ENCODE data around the gene CTH. TPM values are rescaled to one million over a fixed set of nuclear protein-coding genes. Genes with fewer than 3 reads are reported as not detected.

Gene CTH
- total and polyA plus RNA-seq, 2 of the 13 experiments (the other 11 are each of a cell fraction or from before 2014, with no cell fraction given), result 8.7 to 19.7 TPM

GRCh38 chr1:70485624-70486023 is 74.6 kb downstream of the CTH start:
- in situ Hi-C loops (cut with HindIII; ENCODE audit: extremely low pct_ligation_motif_present, low pct_unique_long_range_greater_than_20kb), result loop anchor here (5.0 kb wide), 1 partner anchor 353 kb away; no protein-coding TSS in a partner anchor
- H3K4me3 ChIP-seq (replicated peaks in 1 of 3; ENCODE audit: insufficient read depth in 1 of 3, low read depth in 2 of 3, low read length in 3 of 3), result no peak overlapping the region
- H3K27ac ChIP-seq (ENCODE audit: extremely low read length, insufficient read depth, low read length), result no peak overlapping the region
- DNase-seq (ENCODE audit: low spot score) (no peak), FAIRE-seq (no peak), ATAC-seq (no peak)
- no peaks in the 10 kb centered on the region for H3K27me3 ChIP-seq (ENCODE audit: control insufficient read depth in 1 of 2, insufficient read depth in 2 of 2, low read length in 2 of 2)
- TF ChIP-seq ZBTB26 (CRISPR knock-in tag; IDR thresholded peaks at IDR 0.05; ENCODE audit: borderline replicate concordance), result no peak
- no peak for TF ChIP-seq NPAS2 (CRISPR knock-in tag; IDR thresholded peaks at IDR 0.05; ENCODE audit: borderline replicate concordance)
- TF ChIP-seq ZNF282 (IDR thresholded peaks at IDR 0.05; ENCODE audit: partially characterized antibody), result no peak
- TF ChIP-seq CREB3 (CRISPR knock-in tag; IDR thresholded peaks at IDR 0.05), result no peak
- no peak for TF ChIP-seq ARNTL (CRISPR knock-in tag; IDR thresholded peaks at IDR 0.05)
- TF ChIP-seq ZSCAN22 (CRISPR knock-in tag; IDR thresholded peaks at IDR 0.05), result no peak
- TF ChIP-seq DZIP1 (CRISPR knock-in tag; IDR thresholded peaks at IDR 0.05), result no peak
- TF ChIP-seq PHF21A (CRISPR knock-in tag; IDR thresholded peaks at IDR 0.05), result no peak
- no peak for TF ChIP-seq RXRA (CRISPR knock-in tag; IDR thresholded peaks at IDR 0.05)
- TF ChIP-seq ZNF691 (CRISPR knock-in tag; IDR thresholded peaks at IDR 0.05; ENCODE audit: borderline replicate concordance, low read depth), result no peak
- no peak for TF ChIP-seq STAG1 (CRISPR knock-in tag; IDR thresholded peaks at IDR 0.05)
- TF ChIP-seq U2AF1 (optimal IDR thresholded peaks at IDR 0.05; ENCODE audit: low read depth, low read length), result no peak
- H2AFZ ChIP-seq (ENCODE audit: low read length), result no peak overlapping the region
- H3K4me2 ChIP-seq (ENCODE audit: low read depth, low read length), result no peak overlapping the region
- intact Hi-C loops (cut with micrococcal nuclease; ENCODE audit: unreplicated experiment), result loop anchor here (5.0 kb wide), 2 partner anchors 453 to 748 kb away; no protein-coding TSS in a partner anchor
- no TSS peak for BruUV-seq (replicated peaks)
- 10% methylated on average over 4 of the region's 4 CpGs for WGBS (ENCODE audit: low lambda C conversion rate)
- H3K79me2 ChIP-seq (ENCODE audit: insufficient read depth, low read length), result no peaks in the 10 kb centered on the region
- ChIA-PET POLR2A (no interaction called here), CTCF (ENCODE audit: low intra/inter-chr PET ratio, low total read pairs) (no interaction called here)
- no peaks in the 10 kb centered on the region for H3K9me3 ChIP-seq (ENCODE audit: low read length)
- no peak overlapping the region for H3K9ac ChIP-seq (ENCODE audit: insufficient read depth, low read depth, low read length)
- H4K20me1 ChIP-seq (ENCODE audit: insufficient read depth, low read length), result no peaks in the 10 kb centered on the region
- H3K4me1 ChIP-seq (ENCODE audit: insufficient read depth, low read length), result no peaks in the 10 kb centered on the region
- no peaks in the 10 kb centered on the region for H3K36me3 ChIP-seq (replicated peaks in 1 of 2; ENCODE audit: control insufficient read depth in 1 of 2, insufficient read depth in 2 of 2, low read length in 2 of 2)

All from HepG2 (cell line).